ENCODE results near the gene PSD2. TPM values are rescaled to one million over a fixed set of nuclear protein-coding genes. Genes with fewer than 3 reads are reported as not detected.

PSD2 gene
- total RNA-seq, 4 donors from 2014 or later, result 0.10 TPM; not detected in 3

DNA sequence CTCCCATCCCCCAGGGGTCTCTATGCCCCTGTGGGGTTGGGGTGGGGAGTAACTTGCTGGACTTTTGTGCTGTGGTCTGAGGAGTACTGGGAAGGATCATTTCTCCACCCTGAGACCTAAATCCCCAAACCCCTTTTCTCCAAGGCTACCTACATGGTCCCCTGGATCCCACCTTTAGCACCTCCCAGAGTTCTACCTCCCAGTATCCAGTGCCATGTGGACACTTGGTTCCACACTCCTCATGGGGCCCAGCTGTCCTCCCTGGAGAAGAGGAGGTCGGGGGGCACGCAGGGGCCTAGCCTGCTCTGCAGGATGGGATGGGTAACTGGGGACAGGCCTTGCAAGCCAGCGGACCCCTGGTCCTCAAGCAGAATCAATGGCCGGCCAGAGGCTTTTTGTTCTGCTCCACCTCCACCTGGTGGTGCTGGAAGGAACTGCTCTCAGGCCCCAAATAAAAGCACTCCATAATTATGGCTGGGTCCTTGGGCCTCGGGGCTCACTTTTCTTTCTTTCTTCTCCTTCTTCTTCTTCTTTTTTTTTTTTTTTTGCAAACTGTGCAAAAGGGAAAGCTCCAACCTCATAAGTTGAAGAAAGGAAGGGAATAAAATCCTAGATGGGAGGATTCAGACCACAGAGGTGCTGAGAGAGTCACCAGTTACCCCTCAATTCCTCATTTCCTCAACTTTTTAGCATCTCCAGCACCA, 68.4 kb downstream of the PSD2 start:
- DNase-seq (peak in 1 of 2 donors; percentile 52), ATAC-seq (peak; percentile 72 to 73)
- TF ChIP-seq CTCF (IDR thresholded peaks at IDR 0.05 in 4 of 5, conservative IDR thresholded peaks at IDR 0.05 in 1 of 5), result peak; percentile 70 to 84 (median 83)
- TF ChIP-seq POLR2A (IDR thresholded peaks at IDR 0.05), result no peak
- in situ Hi-C loops (cut with MboI; ENCODE audit: low sequenced_read_pairs in 4 of 4), result loop anchor here in 3 of 4 donors (5.0 to 25.0 kb wide), 2 partner anchors 77 to 98 kb away; no protein-coding TSS in a partner anchor
- no peak overlapping the region for H3K4me3 ChIP-seq
- no peaks in the 10 kb centered on the region for H3K36me3 ChIP-seq
- H3K27me3 ChIP-seq, result no peaks in the 10 kb centered on the region
- intact Hi-C loops (cut with DNase I; ENCODE audit: low total_unique reads), result loop anchor here (1.0 to 5.0 kb wide), 2 partner anchors 76 to 103 kb away; no protein-coding TSS in a partner anchor
- no peaks in the 10 kb centered on the region for H3K9me3 ChIP-seq
- peaks cover 9 to 13% of the 10 kb centered on the region in 2 donors for H3K4me1 ChIP-seq
- peak overlapping the region in 2 of 4 donors; percentile 29 to 47 for H3K27ac ChIP-seq

DNA sequence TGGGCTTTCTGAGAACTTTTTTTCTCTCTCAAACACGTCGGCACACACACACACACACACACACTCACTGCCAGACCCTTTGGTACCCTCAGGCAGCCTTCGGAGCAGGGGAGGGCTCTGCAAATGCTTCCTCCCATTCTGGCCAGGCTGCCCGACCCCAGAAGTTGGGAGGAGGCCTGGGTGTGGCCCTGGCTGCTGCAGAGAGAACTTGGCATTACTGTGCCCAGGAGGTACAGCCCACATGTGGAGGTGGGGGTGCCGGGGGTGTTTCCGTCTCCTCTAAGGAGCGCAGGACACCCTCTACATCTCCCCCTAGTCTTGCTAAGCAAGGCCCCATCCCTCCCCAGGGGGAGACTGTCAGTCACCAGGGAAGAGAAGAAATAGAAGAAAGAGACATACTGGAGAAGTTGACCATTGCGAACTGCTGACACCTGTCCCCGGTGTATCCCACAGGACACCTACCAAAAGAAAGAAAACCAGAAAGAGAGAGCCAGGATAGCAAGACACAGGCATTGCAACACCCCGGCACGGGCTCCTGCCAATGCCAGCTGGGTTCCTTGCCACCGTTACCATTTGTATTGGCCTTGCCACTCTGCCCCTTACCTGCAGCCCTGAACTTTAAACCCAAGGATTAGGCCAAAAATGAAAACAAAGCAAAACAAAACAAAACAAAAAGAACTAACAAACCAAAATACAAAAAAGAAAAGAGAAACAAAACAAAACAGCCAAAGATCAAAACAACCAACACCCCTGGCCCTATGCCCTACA, 69.3 kb downstream of the PSD2 start:
- peaks cover 9 to 13% of the 10 kb centered on the region in 2 donors for H3K4me1 ChIP-seq

DNA sequence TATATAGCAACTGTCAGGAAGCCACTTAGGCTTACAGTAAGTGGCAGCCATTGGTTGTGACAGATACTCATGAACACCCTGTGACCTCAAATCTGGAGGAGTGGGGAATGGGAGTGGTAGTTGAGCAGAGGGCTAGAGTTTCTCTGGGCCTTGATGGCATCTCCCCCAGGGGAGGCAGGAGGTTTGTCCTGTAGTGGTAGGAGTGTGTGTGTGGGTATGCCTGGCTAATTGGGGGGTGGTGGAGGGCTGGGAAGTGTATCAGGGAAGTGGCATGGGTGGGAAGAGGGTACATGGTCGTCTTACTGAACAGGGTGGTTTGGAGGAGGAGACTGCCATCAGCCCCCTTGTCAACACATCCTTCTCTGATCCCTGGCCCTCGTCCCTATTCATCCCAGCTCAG, 71.5 kb downstream of the PSD2 start:
- Histone ChIP-seq H3K9me3 (no peaks in the 10 kb centered on the region), H3K36me3 (no peaks in the 10 kb centered on the region), H3K4me1 (peaks cover 9 to 13% of the 10 kb centered on the region in 2 donors), H3K27me3 (no peaks in the 10 kb centered on the region), H3K4me3 (no peak overlapping the region), H3K27ac (no peak overlapping the region)
- no peak for DNase-seq
- in situ Hi-C loops (cut with MboI; ENCODE audit: low sequenced_read_pairs in 4 of 4), result loop anchor here in 1 of 4 donors (25.0 kb wide), 1 partner anchor 95 kb away; no protein-coding TSS in a partner anchor
- no peak for ATAC-seq
- intact Hi-C loops (cut with DNase I; ENCODE audit: low total_unique reads), result no loop called here
- TF ChIP-seq CTCF (IDR thresholded peaks at IDR 0.05 in 4 of 5, conservative IDR thresholded peaks at IDR 0.05 in 1 of 5) (no peak), POLR2A (IDR thresholded peaks at IDR 0.05) (no peak)

More for the DNA sequence above, 69.3 kb downstream of the PSD2 start:
- Histone ChIP-seq H3K4me3 (no peak overlapping the region), H3K27ac (peak overlapping the region in 1 of 4 donors; percentile 31), H3K9me3 (no peaks in the 10 kb centered on the region), H3K36me3 (no peaks in the 10 kb centered on the region), H3K27me3 (no peaks in the 10 kb centered on the region)
- intact Hi-C loops (cut with DNase I; ENCODE audit: low total_unique reads) (loop anchor here (1.0 to 5.0 kb wide), 2 partner anchors 77 to 102 kb away; no protein-coding TSS in a partner anchor), in situ Hi-C loops (cut with MboI; ENCODE audit: low sequenced_read_pairs in 4 of 4) (loop anchor here in 3 of 4 donors (5.0 to 25.0 kb wide), 2 partner anchors 78 to 97 kb away; no protein-coding TSS in a partner anchor)
- DNase-seq (no peak), ATAC-seq (no peak)
- TF ChIP-seq CTCF (IDR thresholded peaks at IDR 0.05 in 4 of 5, conservative IDR thresholded peaks at IDR 0.05 in 1 of 5) (no peak), POLR2A (IDR thresholded peaks at IDR 0.05) (no peak)

- TF ChIP-seq POLR2A (IDR thresholded peaks at IDR 0.05), result no peak
- no peak for TF ChIP-seq CTCF (IDR thresholded peaks at IDR 0.05 in 4 of 5, conservative IDR thresholded peaks at IDR 0.05 in 1 of 5)
- H3K4me1 ChIP-seq, result peaks cover 9 to 13% of the 10 kb centered on the region in 2 donors
- ATAC-seq, result no peak
- no peaks in the 10 kb centered on the region for H3K36me3 ChIP-seq
- no peak for DNase-seq
- intact Hi-C loops (cut with DNase I; ENCODE audit: low total_unique reads), result no loop called here
- H3K27ac ChIP-seq, result no peak overlapping the region
- no peaks in the 10 kb centered on the region for H3K27me3 ChIP-seq
- no peak overlapping the region for H3K4me3 ChIP-seq
- H3K9me3 ChIP-seq, result no peaks in the 10 kb centered on the region
- in situ Hi-C loops (cut with MboI; ENCODE audit: low sequenced_read_pairs in 4 of 4), result loop anchor here in 1 of 4 donors (25.0 kb wide), 1 partner anchor 95 kb away; no protein-coding TSS in a partner anchor
Measured at GRCh38 chr5:139867581-139867980, 72.0 kb downstream of the PSD2 start.

All from gastrocnemius medialis (tissue), 4 donors.